Medulla oblongata (tissue), 1 donor: Measurements from ENCODE around the gene ABHD16B.
"Not testable (repeated sequence)": the region's sequence is repeated elsewhere in the genome, so short reads cannot be mapped to it uniquely, and the experiment has no call there.

Experiments used
- DNase-seq: peaks from one replicate; pipeline ENCODE4 v3.0.0-alpha.2; 2015; ENCODE audit errors: extremely low spot score

Gene ABHD16B

GRCh38 chr20:63878899-63879663 is 17.8 kb downstream of the ABHD16B start:
- DNase-seq = no peak

GRCh38 chr20:63880901-63881300 is 19.6 kb downstream of the ABHD16B start:
- not testable (repeated sequence) for DNase-seq

- no peak for DNase-seq
Measured at GRCh38 chr20:63881451-63882226, 20.3 kb downstream of the ABHD16B start.

DNA sequence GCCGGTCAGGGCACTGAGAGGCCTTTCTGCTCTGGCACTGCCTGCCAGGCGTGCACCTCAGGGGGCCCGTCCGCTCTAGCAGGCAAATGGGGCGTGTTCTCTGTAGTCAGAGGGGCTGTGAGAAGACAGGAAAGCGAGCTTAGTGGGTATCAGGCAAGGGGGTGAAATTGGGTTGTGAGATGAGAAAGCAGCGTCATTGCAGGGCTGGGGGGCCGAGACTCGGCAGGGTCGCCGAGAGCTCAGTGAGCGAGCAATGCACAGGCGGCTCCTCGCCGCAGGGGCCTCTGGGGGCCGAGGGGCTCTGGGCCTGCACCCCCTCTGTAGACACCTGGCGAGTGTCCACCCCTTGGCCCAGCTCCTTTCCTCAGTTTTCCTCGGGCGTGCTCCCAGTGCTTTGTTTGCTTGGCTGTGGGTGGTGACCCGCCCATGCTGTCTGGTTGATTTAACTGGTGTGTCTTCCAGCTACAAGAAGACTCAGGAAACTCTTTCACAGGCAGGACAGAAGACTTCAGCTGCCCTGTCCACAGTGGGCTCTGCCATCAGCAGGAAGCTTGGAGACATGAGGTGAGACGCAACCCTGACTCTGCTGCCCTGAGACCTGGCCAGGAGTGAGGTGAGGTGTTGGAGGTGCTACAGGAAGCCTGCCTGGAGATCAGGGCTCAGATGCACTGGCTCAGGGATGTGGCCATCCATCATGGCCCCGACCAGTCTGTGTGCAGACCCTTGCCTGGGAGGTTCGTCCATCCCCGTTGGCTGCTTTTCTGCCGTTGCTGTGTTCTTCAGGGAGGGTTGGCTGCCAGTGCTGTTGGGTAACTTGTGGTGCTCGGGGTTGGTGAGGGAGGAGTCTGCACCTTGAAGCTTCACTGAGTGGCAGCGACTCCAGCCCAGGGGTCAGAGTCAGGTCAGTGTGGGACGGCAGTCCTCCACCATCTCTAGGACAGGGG is 21.2 kb downstream of the ABHD16B start:
- DNase-seq = no peak

DNA sequence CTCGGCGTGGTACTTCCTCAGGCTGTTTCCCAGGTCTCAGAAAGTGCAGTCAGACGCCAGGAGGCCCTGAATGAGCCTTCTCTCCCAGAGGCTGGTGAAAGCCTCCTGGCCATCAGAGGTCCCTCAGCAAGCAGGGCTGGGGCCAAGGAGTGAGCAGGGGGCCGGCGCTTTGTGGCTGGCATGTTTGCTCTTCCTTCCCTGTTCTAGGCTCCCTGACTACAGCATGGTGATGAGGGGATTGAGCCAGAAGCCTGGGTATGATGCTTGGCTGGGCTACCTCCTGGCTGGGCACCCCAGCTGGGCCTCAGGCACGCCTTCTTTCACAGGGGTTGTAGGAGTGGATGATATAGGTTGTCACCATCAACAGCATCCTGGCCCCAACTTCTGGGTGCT is 21.9 kb downstream of the ABHD16B start:
- DNase-seq = peak; percentile 45

GRCh38 chr20:63884506-63885263 is 23.4 kb downstream of the ABHD16B start:
- peak; percentile 52 for DNase-seq

- no peak for DNase-seq
Measured at GRCh38 chr20:63885264-63886053, 24.2 kb downstream of the ABHD16B start.

GRCh38 chr20:63886054-63886419 is 24.7 kb downstream of the ABHD16B start:
- no peak for DNase-seq

GRCh38 chr20:63886921-63887320 is 25.6 kb downstream of the ABHD16B start:
- no peak for DNase-seq

DNA sequence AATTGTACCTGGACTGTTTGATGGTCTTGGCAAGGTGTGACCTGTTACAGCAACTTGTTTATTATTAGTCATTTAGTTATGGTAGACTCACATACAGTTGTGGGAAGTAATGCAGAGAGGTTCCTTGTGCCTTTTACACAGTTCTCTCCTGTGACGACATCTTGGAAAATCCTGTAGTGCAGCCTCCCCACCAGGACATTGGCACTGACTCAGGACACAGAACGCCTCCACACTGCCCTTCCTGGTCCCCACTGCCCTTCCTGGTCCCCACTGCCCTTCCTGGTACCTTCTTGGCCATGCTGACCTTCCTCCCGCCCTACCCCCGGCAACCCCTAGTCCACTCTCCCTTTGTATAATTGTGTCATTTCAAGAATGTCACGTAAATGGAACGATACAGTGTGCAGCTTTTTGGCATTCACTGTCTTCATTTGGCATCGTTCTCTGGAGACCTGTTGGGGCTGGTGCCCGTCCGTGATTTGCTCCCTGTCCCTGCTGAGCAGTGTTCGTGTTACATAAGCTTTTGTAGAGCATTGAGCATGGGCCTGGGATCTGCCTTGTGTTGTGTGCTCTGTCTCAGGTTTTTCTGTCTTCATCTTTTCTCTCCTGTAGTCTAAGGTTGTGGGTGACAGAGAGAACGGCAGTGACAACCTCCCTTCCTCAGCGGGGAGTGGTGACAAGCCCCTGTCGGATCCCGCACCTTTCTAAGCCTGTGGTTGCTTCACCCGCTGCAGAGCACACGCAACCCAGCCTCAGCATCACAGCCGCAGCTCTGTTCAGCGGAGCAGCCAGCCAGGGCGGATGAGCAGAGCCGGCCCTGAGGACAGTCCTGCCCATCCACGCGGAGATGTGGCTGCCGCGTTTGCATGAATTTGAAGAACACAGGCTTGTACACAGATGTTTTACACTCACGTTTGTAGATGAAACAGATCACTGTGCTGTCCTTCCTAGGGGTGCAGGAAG is 28.2 kb downstream of the ABHD16B start:
- DNase-seq = no peak

- DNase-seq = no peak
Measured at GRCh38 chr20:63890201-63890576, 28.9 kb downstream of the ABHD16B start.

DNA sequence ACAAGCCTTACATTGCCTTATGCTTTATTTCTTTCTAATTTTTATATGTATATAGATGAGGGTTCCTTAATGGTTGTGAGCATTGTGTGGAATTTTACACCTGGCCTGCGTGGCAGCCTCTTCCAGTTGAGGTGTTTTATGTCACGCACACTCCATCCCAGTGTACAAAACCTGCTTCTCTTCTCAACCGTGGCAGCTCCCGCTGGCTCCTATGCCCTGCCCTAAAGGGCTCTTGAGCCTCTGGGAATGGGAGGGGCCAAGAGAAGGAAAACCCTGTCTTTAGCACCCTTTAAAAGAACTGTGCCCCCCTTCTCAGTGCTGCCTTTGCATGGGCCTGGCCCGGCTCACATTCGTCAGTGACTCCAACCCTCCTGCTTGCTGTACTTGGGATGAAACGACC is 29.3 kb downstream of the ABHD16B start:
- no peak for DNase-seq

GRCh38 chr20:63891061-63892002 is 30.0 kb downstream of the ABHD16B start:
- DNase-seq = no peak

GRCh38 chr20:63892402-63892801 is 31.1 kb downstream of the ABHD16B start:
- no peak for DNase-seq

- DNase-seq = no peak
Measured at GRCh38 chr20:63893999-63894357, 32.7 kb downstream of the ABHD16B start.

DNA sequence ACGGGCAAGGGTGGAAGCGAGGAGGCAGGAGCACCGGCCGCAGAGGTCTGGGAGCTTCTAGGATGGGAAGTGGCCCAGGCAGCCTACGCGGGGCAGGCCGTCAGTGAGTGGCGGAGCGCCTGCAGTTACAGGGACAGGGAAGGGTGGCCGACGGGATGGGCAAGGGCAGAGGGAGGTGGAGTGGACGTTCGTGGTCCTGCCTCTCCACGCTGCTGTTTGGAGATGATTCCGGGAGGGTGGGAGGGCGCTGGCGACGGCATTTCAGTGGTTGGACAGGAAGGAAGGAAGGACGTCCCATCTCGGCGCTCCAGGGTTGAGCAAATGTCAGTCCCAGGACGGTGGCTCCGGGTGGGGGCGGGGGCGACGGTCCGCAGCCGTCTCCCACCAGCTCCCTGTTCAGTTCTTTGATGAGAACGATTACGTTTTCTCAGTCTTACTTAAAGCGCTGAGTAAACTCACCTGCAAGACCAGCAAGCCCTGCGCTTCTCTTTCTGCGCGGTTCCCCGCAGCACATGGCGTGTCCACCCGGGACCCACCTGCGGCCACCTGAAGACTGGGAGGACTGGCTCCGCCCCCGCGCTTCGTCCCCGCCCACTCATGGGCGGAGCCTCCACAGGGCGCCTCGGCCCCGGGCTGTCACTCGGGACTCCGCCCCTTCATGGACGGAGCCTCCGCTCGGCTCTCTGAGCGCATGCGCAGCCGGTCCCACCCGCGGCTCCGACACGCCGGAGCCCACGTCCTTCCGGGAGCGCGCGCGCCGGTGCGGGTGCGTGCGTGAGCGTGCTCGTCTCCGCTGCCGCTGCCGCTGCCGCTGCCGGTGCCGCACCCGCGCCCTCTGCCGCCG is 33.3 kb downstream of the ABHD16B start, which contains the start of gene DNAJC5:
Gene DNAJC5 (plus strand): TSS at position 769 of the 844 bp plus-strand sequence. CDS start 33,220 bp downstream, outside the sequence.
- peak; percentile 98 for DNase-seq
